Putamen (tissue), 1 donor: ENCODE measurements around the gene RGS10.
"Not testable (repeated sequence)": the region's sequence is repeated elsewhere in the genome, so short reads cannot be mapped to it uniquely, and the experiment has no call there.

ENCODE experiments used
- DNase-seq: peaks from one replicate; pipeline ENCODE4 v3.0.0-alpha.2; 2016; ENCODE audit warnings: low spot score

Gene RGS10

GRCh38 chr10:119468542-119469324, 73.8 kb downstream of the RGS10 start:
- no peak for DNase-seq

GRCh38 chr10:119466655-119467054, 75.9 kb downstream of the RGS10 start:
- DNase-seq: no peak

GRCh38 chr10:119466076-119466475, 76.4 kb downstream of the RGS10 start:
- DNase-seq: no peak

DNA sequence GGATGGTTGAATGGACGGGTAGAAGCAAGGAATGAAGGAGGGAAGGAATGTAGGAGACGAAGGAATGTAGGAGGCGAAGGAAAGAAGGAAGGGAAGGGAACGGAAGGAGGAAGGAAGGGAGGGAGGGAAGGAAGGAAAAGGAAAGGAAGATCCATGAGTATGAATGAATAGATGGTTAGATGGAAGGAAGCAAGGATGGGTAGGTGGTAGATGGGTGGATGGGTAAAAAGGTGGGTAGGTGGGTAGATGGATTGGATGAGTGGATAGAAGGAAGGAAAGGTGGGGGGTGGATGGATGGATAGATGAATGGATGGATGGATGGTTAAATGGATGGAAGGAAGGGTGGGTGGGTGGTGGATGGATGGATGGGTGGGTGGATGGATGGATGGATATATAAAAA, 77.4 kb downstream of the RGS10 start:
- DNase-seq: no peak

DNA sequence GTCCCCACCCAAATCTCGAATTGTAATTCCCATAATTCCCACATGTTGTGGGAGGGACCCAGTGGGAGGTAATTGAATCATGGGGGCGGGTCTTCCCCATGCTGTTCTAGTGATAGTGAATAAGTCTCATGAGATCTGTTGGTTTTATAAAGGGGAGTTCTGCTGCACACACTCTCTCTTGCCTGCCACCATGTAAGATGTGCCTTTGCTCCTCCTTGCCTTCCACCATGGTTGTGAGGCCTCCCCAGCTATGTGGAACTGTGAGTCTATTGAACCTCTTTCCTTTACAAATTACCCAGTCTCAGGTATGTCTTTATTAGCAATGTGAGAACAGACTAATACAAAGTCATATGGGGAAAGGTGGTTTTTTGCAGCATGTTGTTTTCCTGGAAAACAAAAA, 79.3 kb downstream of the RGS10 start:
- not testable (repeated sequence) for DNase-seq

DNA sequence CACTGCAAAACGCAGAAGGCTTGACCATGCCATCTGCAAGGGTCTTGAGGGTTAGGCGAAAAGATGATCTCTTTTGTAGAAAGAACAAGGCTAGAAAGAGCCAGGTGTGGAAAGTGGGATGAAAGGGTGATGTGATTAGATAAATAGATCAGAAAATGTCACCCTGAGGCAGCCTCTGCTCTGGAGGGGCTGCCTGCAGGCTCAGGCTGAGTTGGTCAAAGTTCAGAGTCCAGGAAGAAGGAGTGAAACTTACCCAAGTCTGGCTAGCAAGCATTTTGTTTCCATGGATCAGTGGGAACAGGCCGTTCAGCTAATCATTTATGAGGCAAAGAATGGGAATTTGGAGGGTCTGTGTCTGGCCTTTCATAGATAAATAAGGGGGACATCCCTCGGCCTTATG, 79.7 kb downstream of the RGS10 start:
- no peak for DNase-seq

DNA sequence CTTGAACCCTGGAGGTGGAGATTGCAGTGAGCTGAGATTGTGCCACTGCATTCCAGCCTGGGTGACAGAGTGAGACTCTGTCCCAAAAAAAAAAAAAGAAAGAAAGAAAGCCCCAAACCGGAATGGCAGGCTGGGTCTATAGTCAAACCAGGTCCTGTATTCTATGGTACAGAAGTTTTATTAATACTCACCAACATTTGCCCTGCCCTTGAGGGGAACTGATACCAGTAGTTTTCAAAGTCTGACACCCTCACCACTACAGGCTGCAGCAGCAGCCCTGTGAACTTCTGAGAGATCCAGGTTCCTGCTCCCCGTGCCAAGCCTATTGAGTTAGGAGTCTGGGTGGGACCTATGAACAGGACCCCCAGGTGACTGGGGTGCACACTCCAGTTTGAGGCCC, 80.6 kb downstream of the RGS10 start:
- no peak for DNase-seq

DNA sequence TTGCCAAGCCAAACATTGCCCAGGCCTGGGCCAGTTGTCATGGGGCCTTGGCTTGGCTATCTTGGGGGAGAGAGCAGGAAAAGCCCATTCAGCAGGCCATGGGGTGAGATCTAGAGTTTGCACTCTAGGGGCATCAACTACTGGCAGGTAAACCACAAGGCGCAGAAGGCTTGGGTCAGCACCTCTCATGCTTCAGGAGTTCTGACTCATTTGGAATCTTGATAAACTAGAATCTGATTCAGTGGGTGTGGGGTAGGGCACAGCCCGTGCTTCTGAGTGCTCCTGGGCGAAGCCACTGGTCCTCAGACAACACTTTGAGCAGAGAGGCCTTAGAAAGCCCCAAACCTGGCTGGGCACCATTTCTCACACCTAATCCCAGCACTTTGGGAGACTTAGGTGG, 81.1 kb downstream of the RGS10 start:
- no peak for DNase-seq

DNA sequence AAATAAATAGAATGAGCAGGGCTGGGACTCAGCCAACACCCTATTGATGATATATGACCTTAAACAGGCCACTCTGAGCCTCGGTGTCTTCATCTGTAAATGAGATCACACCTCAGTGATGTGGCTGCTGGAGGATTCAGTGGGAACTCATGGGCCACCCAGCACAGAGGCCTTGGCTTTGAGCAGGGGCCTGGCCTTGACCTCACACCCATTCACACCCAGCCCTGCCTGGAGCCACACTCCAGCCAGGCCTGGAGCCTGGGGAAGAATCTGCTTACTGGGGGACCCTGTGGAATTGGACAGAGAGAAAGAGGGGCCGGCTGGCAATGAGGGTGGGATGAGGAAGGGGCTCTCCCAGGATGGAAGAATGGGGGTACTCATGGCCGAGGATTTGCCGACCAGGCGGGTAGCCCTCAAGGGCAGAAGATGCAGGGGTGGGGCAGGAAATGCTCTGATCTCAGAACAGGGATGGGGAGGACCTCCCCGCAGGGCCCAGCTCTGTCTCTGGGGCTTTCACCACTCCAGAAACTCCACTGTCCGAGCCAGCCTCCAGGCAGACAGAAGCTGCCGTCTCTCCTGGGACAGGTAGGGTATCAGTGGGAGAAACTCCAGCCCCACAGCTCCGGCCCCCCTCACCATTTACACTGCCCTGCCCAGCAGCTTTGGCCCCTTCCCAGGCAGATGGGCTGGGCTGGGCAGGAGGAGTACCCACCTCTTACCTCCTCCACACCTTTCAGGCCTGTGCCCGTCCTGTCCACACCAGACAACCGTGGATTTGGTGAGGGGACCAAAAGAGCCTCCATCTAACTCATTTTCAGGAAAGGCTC, 81.9 kb downstream of the RGS10 start:
- no peak for DNase-seq

DNA sequence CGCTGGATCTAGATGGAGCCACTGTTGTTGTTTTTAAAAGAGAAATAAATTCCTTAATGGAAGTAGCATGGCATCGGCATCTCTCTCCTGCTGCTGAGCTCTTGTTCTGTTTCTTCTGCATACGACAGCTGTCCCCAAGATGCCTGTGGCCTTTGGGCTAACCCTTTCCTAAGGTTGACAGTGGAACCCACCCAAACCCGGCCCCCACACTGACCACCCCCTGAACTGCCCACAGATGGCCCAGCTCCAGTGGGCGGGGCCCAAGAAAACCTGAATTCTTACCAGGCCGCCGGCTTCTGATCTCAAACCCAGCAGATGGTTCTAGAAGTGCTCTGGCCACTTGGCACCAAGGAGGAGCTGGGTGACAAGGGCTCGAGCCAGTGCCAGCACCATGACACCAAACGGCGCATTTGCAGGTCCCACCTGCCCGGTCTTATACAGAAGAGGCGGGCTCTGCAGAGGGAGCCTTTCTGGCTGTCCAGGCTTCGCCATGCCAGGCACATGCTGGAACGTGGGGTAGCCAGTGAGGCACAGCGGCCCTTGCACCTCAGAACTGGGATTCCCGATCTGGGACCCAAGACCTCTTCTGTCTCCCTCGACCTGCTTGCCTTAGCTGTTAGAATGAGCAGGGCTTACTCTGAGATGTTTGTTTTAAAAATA, 82.7 kb downstream of the RGS10 start:
- no peak for DNase-seq

- no peak for DNase-seq
These were observed 84.4 kb downstream of the RGS10 start for GRCh38 chr10:119457966-119458766.

- DNase-seq: no peak
These were observed 86.1 kb downstream of the RGS10 start for GRCh38 chr10:119456435-119456810.

GRCh38 chr10:119455609-119456434, 86.7 kb downstream of the RGS10 start:
- no peak for DNase-seq

DNA sequence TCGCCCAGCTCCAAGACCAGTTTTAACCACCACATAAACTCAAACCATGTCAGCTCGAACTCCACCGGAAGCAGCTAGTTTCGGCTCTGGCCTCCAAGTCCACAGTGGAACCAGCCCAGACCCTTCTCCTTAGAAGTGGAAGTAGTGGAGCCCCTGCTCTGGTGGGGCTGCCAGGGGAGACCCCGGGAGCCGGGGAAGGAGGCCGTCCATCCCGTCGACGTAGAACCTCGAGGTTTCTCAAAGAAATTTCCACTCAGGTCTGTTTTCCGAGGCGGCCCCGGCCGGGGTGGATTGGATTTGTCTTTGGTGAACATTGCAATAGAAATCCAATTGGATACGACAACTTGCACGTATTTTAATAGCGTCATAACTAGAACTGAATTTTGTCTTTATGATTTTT, 87.5 kb downstream of the RGS10 start:
- no peak for DNase-seq

- no peak for DNase-seq
These were observed 88.2 kb downstream of the RGS10 start for GRCh38 chr10:119454316-119454715.

DNA sequence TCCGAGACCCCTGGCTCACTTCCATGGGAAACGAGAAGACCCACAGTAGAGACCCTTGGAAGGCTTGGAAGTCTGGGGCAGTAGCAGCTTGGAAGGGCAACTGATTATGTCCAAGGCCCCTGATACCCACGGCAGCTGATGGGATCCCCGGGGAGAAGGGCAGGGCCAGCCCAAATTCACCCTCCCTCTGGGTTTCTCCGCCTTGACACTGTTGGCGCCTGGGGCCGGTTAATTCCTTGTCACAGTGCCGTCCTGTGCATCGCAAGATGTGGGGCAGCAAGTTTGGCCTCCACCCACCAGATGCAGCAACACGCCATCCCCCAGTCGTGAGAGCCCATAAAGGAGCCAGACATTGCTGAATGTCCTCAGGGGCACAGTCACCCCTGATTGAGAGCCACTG, 89.2 kb downstream of the RGS10 start:
- DNase-seq: no peak

- DNase-seq: no peak
These were observed 90.1 kb downstream of the RGS10 start for GRCh38 chr10:119452396-119452795.

DNA sequence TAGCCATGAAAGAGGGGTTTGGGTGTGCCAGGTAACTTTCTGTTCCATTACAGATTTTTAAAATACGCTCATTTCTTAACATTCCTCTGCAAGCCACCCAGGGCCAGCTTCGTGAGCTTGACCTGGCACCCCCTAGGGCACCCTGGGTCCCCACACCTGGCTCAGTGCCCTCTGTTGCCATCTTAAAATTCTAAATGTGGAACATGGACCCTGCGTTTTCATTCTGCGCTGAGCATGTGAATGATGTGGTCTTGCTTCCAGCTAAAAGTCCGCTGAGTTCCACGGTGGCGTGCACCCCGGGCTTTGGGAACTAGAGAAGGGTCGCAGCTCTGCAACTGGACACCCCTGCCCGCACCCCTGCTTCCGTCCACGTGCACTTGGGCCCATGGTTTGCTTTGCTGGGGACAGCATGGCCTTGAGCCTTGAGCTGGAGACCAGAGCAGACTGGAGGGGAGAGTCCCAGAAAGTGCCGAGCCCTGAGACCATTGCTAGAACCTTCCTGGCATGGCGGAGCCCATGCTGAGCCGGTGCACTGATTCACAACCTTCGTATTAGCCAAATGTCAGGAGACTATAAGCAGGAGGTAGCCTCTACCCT, 91.1 kb downstream of the RGS10 start:
- DNase-seq: no peak

GRCh38 chr10:119450606-119451299, 91.8 kb downstream of the RGS10 start:
- no peak for DNase-seq
